K562 (cell line): ENCODE results near the gene TMEM120A. TPM values are rescaled to one million over a fixed set of nuclear protein-coding genes. Genes with fewer than 3 reads are reported as not detected.
A peak's percentile ranks its signal among the peaks of the same experiment; 100 is the strongest.

Source experiments
- ATAC-seq: fragments of 200-7000 bp; cut with Tn5 transposase; 3 replicates; pipeline ENCODE4 v1.9.1; 2020; ENCODE audit warnings: moderate library complexity
- BruUV-seq: library from RNA; stranded (reverse); fragments of 400-500 nt; replicated peaks from 2 replicates; lab custom pipeline; 2021; lab: Mats Ljungman, UMichigan
- CTCF ChIA-PET: fragments of 300-600 bp; formaldehyde crosslinking; extraction: SDS; loops from one replicate; lab custom pipeline; 2021; ENCODE audit warnings: low intra/inter-chr PET ratio; lab: Yijun Ruan, JAX
- POLR2A ChIA-PET: fragments of 300-600, 350-650 bp; sonication (Branson Sonifier 250); formaldehyde crosslinking; extraction: SDS; loops from one replicate; lab custom pipeline; 2021; ENCODE audit warnings: antibody characterized with exemption, inconsistent platforms; lab: Yijun Ruan, JAX
- DNase-seq, 4 experiments: peaks; one replicate each; pipeline versions ENCODE4 v3.0.0 to v3.0.0-alpha.2; 2011 to 2018; ENCODE audit warnings: low spot score in 3 of 4, mixed read lengths in 3 of 4; ENCODE audit errors: extremely low read depth in 1 of 4
- FAIRE-seq: peaks from 2 replicates; lab custom pipeline; 2011; peaks lifted over from hg19 to GRCh38; lab: Jason Lieb, UNC
- H2AFZ ChIP-seq: 2 replicates; pipeline ENCODE4 v1.6.0; 2011; ENCODE audit warnings: low read depth, low read length, control low read depth, inconsistent platforms
- H3K27ac ChIP-seq: fragments of 200-600 bp; 3 replicates; pipeline ENCODE4 v1.8.0; 2011; ENCODE audit warnings: low read depth, mild to moderate bottlenecking, control low read depth, inconsistent platforms, low read length, moderate library complexity, mixed read lengths; ENCODE audit errors: extremely low read depth
- H3K27me3 ChIP-seq, 2 experiments: fragments of 300-600 bp in 1 of 2; 2 replicates in 1 of 2; 3 replicates in 1 of 2; pipeline versions ENCODE4 v1.6.0 to v1.8.0; 2011; ENCODE audit warnings: inconsistent platforms in 2 of 2, low read length in 2 of 2, mild to moderate bottlenecking in 1 of 2, mixed read lengths in 1 of 2, moderate library complexity in 1 of 2; ENCODE audit not compliant: control insufficient read depth in 2 of 2, insufficient read depth in 2 of 2
- H3K36me3 ChIP-seq: fragments of 300-600 bp; 3 replicates; pipeline ENCODE4 v1.8.0; 2011; ENCODE audit warnings: mild to moderate bottlenecking, low read length, inconsistent platforms; ENCODE audit not compliant: control insufficient read depth, insufficient read depth
- H3K4me1 ChIP-seq, 2 experiments: fragments of 200-600 bp in 1 of 2; replicated peaks in 1 of 2; 2 replicates in 1 of 2; 3 replicates in 1 of 2; pipeline versions ENCODE4 v1.5.1 to v1.8.0; 2011; ENCODE audit warnings: inconsistent platforms in 2 of 2, low read length in 2 of 2, mild to moderate bottlenecking in 1 of 2, mixed read lengths in 1 of 2, moderate library complexity in 1 of 2; ENCODE audit not compliant: control insufficient read depth in 2 of 2, insufficient read depth in 2 of 2
- H3K4me2 ChIP-seq: 2 replicates; pipeline ENCODE4 v1.6.1; 2011; ENCODE audit warnings: low read length, control low read depth, inconsistent platforms, mixed read lengths; ENCODE audit not compliant: insufficient read depth
- H3K4me3 ChIP-seq: fragments of 200-600 bp; sonication (generic), shearing (Covaris generic); 2 replicates; pipeline ENCODE4 v1.5.1; 2016; ENCODE audit warnings: control low read depth, inconsistent platforms
- H3K79me2 ChIP-seq: fragments of 200-600 bp; 3 replicates; pipeline ENCODE4 v1.8.0; 2011; ENCODE audit warnings: low read length, inconsistent platforms; ENCODE audit not compliant: control insufficient read depth, insufficient read depth
- H3K9ac ChIP-seq, 2 experiments: 2 replicates each; pipeline versions ENCODE4 v1.6.0 to v1.6.1; 2011; ENCODE audit warnings: low read depth in 2 of 2, low read length in 2 of 2, control low read depth in 1 of 2, inconsistent platforms in 1 of 2, mild to moderate bottlenecking in 1 of 2, mixed read lengths in 1 of 2; ENCODE audit not compliant: insufficient read depth in 1 of 2
- H3K9me1 ChIP-seq: one replicate; pipeline ENCODE4 v1.6.0; 2011; ENCODE audit warnings: inconsistent platforms, mild to moderate bottlenecking, low read length, moderate library complexity; ENCODE audit not compliant: control insufficient read depth, insufficient read depth
- H3K9me3 ChIP-seq: replicated peaks from 2 replicates; pipeline ENCODE4 v1.5.1; 2011; ENCODE audit warnings: low read depth, low read length, inconsistent platforms; ENCODE audit not compliant: control insufficient read depth, insufficient read depth
- H4K20me1 ChIP-seq: replicated peaks from 2 replicates; pipeline ENCODE4 v1.6.1; 2011; ENCODE audit warnings: low read length, inconsistent platforms, mixed read lengths; ENCODE audit not compliant: control insufficient read depth, insufficient read depth
- TARDBP ChIP-seq: fragments of 450-650 bp; IDR thresholded peaks from 2 replicates; pipeline ENCODE4 v1.6.1; 2016
- ZNF224 ChIP-seq: sonication (generic); formaldehyde crosslinking; IDR thresholded peaks from 2 replicates; pipeline ENCODE4 v1.8.0; 2022; ENCODE audit warnings: mild to moderate bottlenecking, missing genetic modification reagents
- ZNF75A ChIP-seq: fragments of 450-650 bp; formaldehyde crosslinking; IDR thresholded peaks from 2 replicates; pipeline ENCODE4 v1.4.0; 2020; ENCODE audit warnings: mild to moderate bottlenecking
- WGBS: fragments of 100-300 bp; shearing (Covaris generic); methylation state at CpG from one replicate; pipeline ENCODE4 v1.1.6; 2016; ENCODE audit warnings: low coverage, mixed read lengths; ENCODE audit not compliant: insufficient coverage; ENCODE audit errors: missing lambda C conversion rate; 5-methylcytosine and 5-hydroxymethylcytosine counted together
- in situ Hi-C: fragments of 300-500 bp; cut with MboI; formaldehyde crosslinking; loops from 4 replicates; pipeline ENCODE4 v1.15.0; 2018; ENCODE audit warnings: inconsistent platforms, mixed read lengths
- intact Hi-C: fragments of 100-400 bp; cut with micrococcal nuclease; formaldehyde crosslinking; loops from 2 replicates; pipeline ENCODE4 v1.14.2; 2022
- polyA plus RNA-seq, 8 experiments: library from polyadenylated mRNA; depleted of rRNA in 4 of 8; stranded (reverse) in 5 of 8; unstranded in 3 of 8; fragments of >200 nt; fragmentation: Nextera tagmentation in 2 of 8; fragmentation: Illumina TruSeq in 1 of 8; extraction: Ambion mirVana in 2 of 8; extraction: Trizol in 1 of 8; gene quantifications; 2 replicates each; pipeline versions ENCODE4 v1.2.1 to v1.2.3, GENCODE V29; 2011 to 2014; ENCODE audit warnings: inconsistent platforms in 1 of 8, missing spikeins in 1 of 8
- total RNA-seq, 7 experiments: library from RNA; depleted of rRNA in 6 of 7; stranded (reverse); fragments of >200 nt in 6 of 7; fragmentation: Illumina TruSeq in 2 of 7; extraction: Trizol in 2 of 7; gene quantifications; 2 replicates each; pipeline versions ENCODE4 v1.2.1 to v1.2.3, GENCODE V29; 2011 to 2021; ENCODE audit warnings: low replicate concordance in 1 of 7
- TF ChIP-seq, protein P1 (sequence below), 2 experiments: fragments of 450-650 bp; IDR thresholded peaks; 2 replicates each; pipeline ENCODE4 v1.6.1; 2016; ENCODE audit warnings: mild to moderate bottlenecking in 2 of 2, borderline replicate concordance in 1 of 2, low read depth in 1 of 2, moderate library complexity in 1 of 2
- TF ChIP-seq, protein P2 (sequence below): sonication (generic); formaldehyde crosslinking; IDR thresholded peaks from 2 replicates; pipeline ENCODE4 v1.4.0; 2020; ENCODE audit warnings: mild to moderate bottlenecking, missing genetic modification reagents

The TMEM120A gene
- total and polyA plus RNA-seq, 9 of the 15 experiments (the other 6 are each of a cell fraction or from before 2014, with no cell fraction given) = 2.3 to 90.2 (median 22.9) TPM

DNA sequence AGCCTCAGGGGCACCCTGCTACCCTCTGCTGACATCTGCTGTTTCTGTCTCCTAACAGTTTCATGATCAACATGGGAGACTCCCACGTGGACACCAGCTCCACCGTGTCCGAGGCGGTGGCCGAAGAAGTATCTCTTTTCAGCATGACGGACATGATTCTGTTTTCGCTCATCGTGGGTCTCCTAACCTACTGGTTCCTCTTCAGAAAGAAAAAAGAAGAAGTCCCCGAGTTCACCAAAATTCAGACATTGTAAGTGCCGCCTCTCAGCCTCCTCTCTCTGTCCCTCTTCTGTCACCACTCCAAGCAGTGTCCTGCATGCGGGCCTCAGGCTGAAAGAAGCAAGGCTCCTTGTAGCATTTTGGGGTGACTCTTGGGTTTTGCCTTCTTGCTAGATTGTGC, 40.5 kb downstream of the TMEM120A start:
- Histone ChIP-seq H3K27me3 (no peaks in the 10 kb centered on the region), H3K36me3 (peaks cover 50% of the 10 kb centered on the region), H3K9ac (peak overlapping the region in 1 of 2 experiments; percentile 42; a peak in 1 of 4 replicates), H3K79me2 (peaks cover 11% of the 10 kb centered on the region), H2AFZ (no peak overlapping the region), H3K4me2 (no peak overlapping the region), H3K4me1 (no peaks in the 10 kb centered on the region; a peak in 1 of 5 replicates), H4K20me1 (peaks cover 7% of the 10 kb centered on the region; the same call in 1 of the 2 replicates), H3K9me1 (no peaks in the 10 kb centered on the region), H3K9me3 (no peaks in the 10 kb centered on the region), H3K27ac (no peak overlapping the region), H3K4me3 (no peak overlapping the region)
- ATAC-seq (no peak), DNase-seq (no peak), FAIRE-seq (no peak)
- no peak for TF ChIP-seq TARDBP
- in situ Hi-C loops = no loop called here
- BruUV-seq = no TSS peak
- intact Hi-C loops = no loop called here
- WGBS = 90% methylated on average over 11 of the region's 11 CpGs
- POLR2A ChIA-PET = interaction anchor here (0.6 kb wide), 1 partner anchor 399 kb away, joined by 3 read pairs; no protein-coding TSS in a partner anchor
- CTCF ChIA-PET = no interaction called here

DNA sequence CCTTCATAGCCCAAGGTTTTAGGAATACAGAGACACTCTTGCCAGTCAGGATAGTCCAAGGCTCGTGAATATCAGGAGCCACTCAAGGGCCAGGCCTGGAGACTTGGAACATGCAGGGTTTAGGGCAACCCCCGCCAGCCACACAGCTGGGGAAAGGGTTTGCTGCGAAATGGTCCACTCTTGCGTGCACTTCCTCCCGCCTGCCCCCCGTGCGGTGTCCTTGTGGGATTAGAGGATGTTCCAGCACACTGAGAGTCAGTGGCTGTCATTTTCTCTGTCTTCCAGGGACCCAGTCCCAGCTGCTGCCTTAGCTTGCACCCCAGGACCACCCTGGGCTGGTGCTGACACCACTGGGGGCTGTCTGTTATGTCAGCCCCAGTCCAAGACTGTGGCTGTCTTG, 41.0 kb downstream of the TMEM120A start:
- intact Hi-C loops = no loop called here
- H3K4me1 ChIP-seq = no peaks in the 10 kb centered on the region; a peak in 1 of 5 replicates
- ChIA-PET CTCF (no interaction called here), POLR2A (no interaction called here)
- H3K79me2 ChIP-seq = peaks cover 16% of the 10 kb centered on the region
- FAIRE-seq = no peak
- no peaks in the 10 kb centered on the region for H3K9me1 ChIP-seq
- H3K4me3 ChIP-seq = no peak overlapping the region
- H3K9ac ChIP-seq = peak overlapping the region in 1 of 2 experiments; percentile 42; a peak in 1 of 4 replicates
- H3K36me3 ChIP-seq = peaks cover 49% of the 10 kb centered on the region
- ATAC-seq = no peak
- no peak overlapping the region for H3K4me2 ChIP-seq
- no peak for DNase-seq
- H2AFZ ChIP-seq = no peak overlapping the region
- no peak overlapping the region for H3K27ac ChIP-seq
- in situ Hi-C loops = no loop called here
- no peaks in the 10 kb centered on the region for H3K27me3 ChIP-seq
- peaks cover 7% of the 10 kb centered on the region; the same call in 1 of the 2 replicates for H4K20me1 ChIP-seq
- no TSS peak for BruUV-seq
- H3K9me3 ChIP-seq = no peaks in the 10 kb centered on the region
- WGBS = 95% methylated on average over 7 of the region's 7 CpGs
- TF ChIP-seq ZNF224 (CRISPR knock-in tag) (no peak), ZNF75A (CRISPR knock-in tag) (no peak)
- TF ChIP-seq, protein P1, sequence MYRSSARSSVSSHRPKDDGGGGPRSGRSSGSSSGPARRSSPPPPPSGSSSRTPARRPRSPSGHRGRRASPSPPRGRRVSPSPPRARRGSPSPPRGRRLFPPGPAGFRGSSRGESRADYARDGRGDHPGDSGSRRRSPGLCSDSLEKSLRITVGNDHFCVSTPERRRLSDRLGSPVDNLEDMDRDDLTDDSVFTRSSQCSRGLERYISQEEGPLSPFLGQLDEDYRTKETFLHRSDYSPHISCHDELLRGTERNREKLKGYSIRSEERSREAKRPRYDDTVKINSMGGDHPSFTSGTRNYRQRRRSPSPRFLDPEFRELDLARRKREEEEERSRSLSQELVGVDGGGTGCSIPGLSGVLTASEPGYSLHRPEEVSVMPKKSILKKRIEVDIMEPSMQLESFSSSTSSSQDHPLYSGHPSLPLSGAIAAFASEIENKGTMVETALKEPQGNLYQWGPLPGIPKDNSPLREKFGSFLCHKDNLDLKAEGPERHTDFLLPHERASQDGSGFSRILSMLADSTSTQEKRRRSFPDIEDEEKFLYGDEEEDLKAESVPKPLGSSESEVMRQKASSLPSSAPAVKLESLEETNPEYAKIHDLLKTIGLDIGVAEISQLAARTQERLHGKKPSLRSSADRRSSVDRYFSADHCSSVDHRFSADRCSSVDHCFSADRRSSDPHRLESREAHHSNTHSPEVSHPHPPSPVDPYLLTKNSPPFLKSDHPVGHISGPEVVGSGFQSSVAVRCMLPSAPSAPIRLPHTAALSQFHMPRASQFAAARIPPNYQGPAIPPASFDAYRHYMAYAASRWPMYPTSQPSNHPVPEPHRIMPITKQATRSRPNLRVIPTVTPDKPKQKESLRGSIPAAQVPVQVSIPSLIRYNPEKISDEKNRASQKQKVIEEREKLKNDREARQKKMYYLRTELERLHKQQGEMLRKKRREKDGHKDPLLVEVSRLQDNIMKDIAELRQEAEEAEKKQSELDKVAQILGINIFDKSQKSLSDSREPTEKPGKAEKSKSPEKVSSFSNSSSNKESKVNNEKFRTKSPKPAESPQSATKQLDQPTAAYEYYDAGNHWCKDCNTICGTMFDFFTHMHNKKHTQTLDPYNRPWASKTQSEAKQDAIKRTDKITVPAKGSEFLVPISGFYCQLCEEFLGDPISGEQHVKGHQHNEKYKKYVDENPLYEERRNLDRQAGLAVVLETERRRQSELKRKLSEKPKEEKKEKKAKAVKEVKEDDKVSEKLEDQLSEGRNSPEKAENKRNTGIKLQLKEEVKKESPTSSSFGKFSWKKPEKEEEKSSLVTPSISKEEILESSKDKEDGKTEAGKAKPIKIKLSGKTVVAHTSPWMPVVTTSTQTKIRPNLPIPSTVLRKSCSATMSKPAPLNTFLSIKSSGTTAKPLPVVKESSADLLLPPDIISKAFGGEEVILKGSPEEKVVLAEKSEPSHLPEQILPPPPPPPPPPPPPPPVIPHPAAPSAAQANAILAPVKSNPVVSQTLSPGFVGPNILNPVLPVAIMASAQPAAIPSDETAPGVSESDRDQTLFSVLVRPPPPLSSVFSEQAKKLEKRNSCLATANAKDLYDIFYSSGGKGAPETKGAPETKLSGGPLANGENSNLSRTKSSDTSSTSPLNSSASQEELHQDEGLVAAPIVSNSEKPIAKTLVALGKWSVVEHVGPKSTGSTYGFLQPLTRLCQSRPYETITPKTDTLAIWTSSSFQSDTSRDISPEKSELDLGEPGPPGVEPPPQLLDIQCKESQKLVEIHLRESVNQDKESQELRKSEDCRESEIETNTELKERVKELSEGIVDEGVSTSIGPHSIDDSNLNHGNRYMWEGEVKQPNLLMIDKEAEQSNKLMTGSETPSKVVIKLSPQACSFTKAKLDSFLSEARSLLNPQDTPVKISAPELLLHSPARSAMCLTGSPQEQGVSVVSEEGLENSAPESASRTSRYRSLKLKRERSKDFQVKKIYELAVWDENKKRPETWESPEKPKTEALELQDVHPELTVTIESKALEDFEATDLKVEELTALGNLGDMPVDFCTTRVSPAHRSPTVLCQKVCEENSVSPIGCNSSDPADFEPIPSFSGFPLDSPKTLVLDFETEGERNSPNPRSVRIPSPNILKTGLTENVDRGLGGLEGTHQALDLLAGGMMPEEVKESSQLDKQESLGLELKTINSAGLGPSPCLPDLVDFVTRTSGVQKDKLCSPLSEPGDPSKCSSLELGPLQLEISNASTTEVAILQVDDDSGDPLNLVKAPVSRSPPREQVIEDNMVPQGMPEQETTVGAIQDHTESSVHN (IDR thresholded peaks at IDR 0.05; ENCODE audit: borderline replicate concordance in 1 of 2, low read depth in 1 of 2) = no peak
- TF ChIP-seq, protein P2, sequence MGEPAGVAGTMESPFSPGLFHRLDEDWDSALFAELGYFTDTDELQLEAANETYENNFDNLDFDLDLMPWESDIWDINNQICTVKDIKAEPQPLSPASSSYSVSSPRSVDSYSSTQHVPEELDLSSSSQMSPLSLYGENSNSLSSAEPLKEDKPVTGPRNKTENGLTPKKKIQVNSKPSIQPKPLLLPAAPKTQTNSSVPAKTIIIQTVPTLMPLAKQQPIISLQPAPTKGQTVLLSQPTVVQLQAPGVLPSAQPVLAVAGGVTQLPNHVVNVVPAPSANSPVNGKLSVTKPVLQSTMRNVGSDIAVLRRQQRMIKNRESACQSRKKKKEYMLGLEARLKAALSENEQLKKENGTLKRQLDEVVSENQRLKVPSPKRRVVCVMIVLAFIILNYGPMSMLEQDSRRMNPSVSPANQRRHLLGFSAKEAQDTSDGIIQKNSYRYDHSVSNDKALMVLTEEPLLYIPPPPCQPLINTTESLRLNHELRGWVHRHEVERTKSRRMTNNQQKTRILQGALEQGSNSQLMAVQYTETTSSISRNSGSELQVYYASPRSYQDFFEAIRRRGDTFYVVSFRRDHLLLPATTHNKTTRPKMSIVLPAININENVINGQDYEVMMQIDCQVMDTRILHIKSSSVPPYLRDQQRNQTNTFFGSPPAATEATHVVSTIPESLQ (CRISPR knock-in tag) = no peak
